GM23338 (cell line): ENCODE results near the gene PRSS48. TPM values are rescaled to one million over a fixed set of nuclear protein-coding genes. Genes with fewer than 3 reads are reported as not detected.
A peak's percentile ranks its signal among the peaks of the same experiment; 100 is the strongest.

ENCODE experiments used
- ATAC-seq: fragments of 200-7000 bp; cut with Tn5 transposase; 3 replicates; pipeline ENCODE4 v1.9.1; 2020
- DNase-seq: peaks from one replicate; pipeline ENCODE4 v3.0.0-alpha.2; 2015; ENCODE audit warnings: low spot score
- H2AFZ ChIP-seq: fragments of 200-600 bp; sonication (generic); 2 replicates; pipeline ENCODE4 v1.8.0; 2016; ENCODE audit warnings: antibody characterized with exemption, mild to moderate bottlenecking, moderate library complexity
- H3F3A ChIP-seq: fragments of 200-600 bp; sonication (generic); replicated peaks from 2 replicates; pipeline ENCODE4 v1.8.0; 2017; ENCODE audit warnings: antibody characterized with exemption, mixed run types, low read depth
- H3K27ac ChIP-seq: fragments of 200-600 bp; sonication (generic); 2 replicates; pipeline ENCODE4 v1.6.1; 2016; ENCODE audit warnings: low read depth
- H3K27me3 ChIP-seq: fragments of 200-600 bp; sonication (generic); 2 replicates; pipeline ENCODE4 v1.8.0; 2016; ENCODE audit warnings: mild to moderate bottlenecking, mixed run types, moderate library complexity; ENCODE audit not compliant: insufficient read depth
- H3K36me3 ChIP-seq: fragments of 200-600 bp; sonication (generic); 2 replicates; pipeline ENCODE4 v1.8.0; 2016; ENCODE audit warnings: mild to moderate bottlenecking; ENCODE audit not compliant: insufficient read depth
- H3K4me1 ChIP-seq: fragments of 200-600 bp; sonication (generic); 2 replicates; pipeline ENCODE4 v1.8.0; 2016; ENCODE audit warnings: mild to moderate bottlenecking, moderate library complexity; ENCODE audit not compliant: insufficient read depth
- H3K4me2 ChIP-seq: fragments of 200-600 bp; sonication (generic); 2 replicates; pipeline ENCODE4 v1.7.1; 2017; ENCODE audit warnings: mixed run types
- H3K4me3 ChIP-seq: fragments of 200-600 bp; sonication (generic); 2 replicates; pipeline ENCODE4 v1.6.1; 2016; ENCODE audit warnings: mixed run types
- H3K79me2 ChIP-seq: fragments of 200-600 bp; sonication (generic); replicated peaks from 2 replicates; pipeline ENCODE4 v1.8.0; 2017; ENCODE audit warnings: mild to moderate bottlenecking; ENCODE audit not compliant: insufficient read depth
- H3K9me2 ChIP-seq: fragments of 200-600 bp; sonication (generic); 2 replicates; pipeline ENCODE4 v1.8.0; 2017; ENCODE audit not compliant: insufficient read depth
- H4K20me1 ChIP-seq: fragments of 200-600 bp; sonication (generic); replicated peaks from 2 replicates; pipeline ENCODE4 v1.8.0; 2017; ENCODE audit warnings: mild to moderate bottlenecking; ENCODE audit not compliant: insufficient read depth
- H3K27ac Mint-ChIP-seq: 2 replicates; pipeline ENCODE4 v1.8.0; 2020; ENCODE audit warnings: inconsistent platforms, mild to moderate bottlenecking, moderate library complexity, mixed read lengths
- H3K27me3 Mint-ChIP-seq: 3 replicates; pipeline ENCODE4 v1.8.0; 2022; ENCODE audit warnings: low read depth, mild to moderate bottlenecking, moderate library complexity, mixed read lengths, inconsistent platforms; ENCODE audit not compliant: insufficient read depth, poor library complexity
- H3K36me3 Mint-ChIP-seq: 3 replicates; pipeline ENCODE4 v1.8.0; 2021; ENCODE audit warnings: low read depth, mild to moderate bottlenecking, inconsistent platforms, moderate library complexity, mixed read lengths
- H3K4me1 Mint-ChIP-seq: 3 replicates; pipeline ENCODE4 v1.8.0; 2020; ENCODE audit warnings: mild to moderate bottlenecking, inconsistent platforms, mixed read lengths
- H3K4me3 Mint-ChIP-seq: 3 replicates; pipeline ENCODE4 v1.8.0; 2021; ENCODE audit warnings: moderate library complexity, mild to moderate bottlenecking, inconsistent platforms, mixed read lengths
- H3K9me3 Mint-ChIP-seq: 3 replicates; pipeline ENCODE4 v1.8.0; 2020; ENCODE audit warnings: moderate library complexity, mild to moderate bottlenecking, inconsistent platforms, mixed read lengths
- CREB1 ChIP-seq: fragments of 250-450 bp; sonication (Bioruptor Pico); IDR thresholded peaks from 2 replicates; pipeline ENCODE4 v1.5.0; 2020; ENCODE audit warnings: low read depth, mild to moderate bottlenecking, moderate library complexity
- EZH2phosphoT487 ChIP-seq: fragments of 200-600 bp; sonication (generic); IDR thresholded peaks from one replicate; pipeline ENCODE4 v1.8.1; 2018; ENCODE audit warnings: antibody characterized with exemption; ENCODE audit not compliant: unreplicated experiment
- JUNB ChIP-seq: IDR thresholded peaks from one replicate; pipeline ENCODE4 v1.6.1; 2016; ENCODE audit warnings: antibody characterized with exemption; ENCODE audit not compliant: unreplicated experiment
- POLR2AphosphoS5 ChIP-seq: IDR thresholded peaks from 2 replicates; pipeline ENCODE4 v1.6.1; 2016; ENCODE audit warnings: antibody characterized with exemption, low read depth
- STAT1 ChIP-seq: IDR thresholded peaks from one replicate; pipeline ENCODE4 v1.6.1; 2016; ENCODE audit warnings: antibody characterized with exemption; ENCODE audit not compliant: unreplicated experiment
- ZNF114 ChIP-seq: fragments of 250-450 bp; sonication (Bioruptor Pico); IDR thresholded peaks from 2 replicates; pipeline ENCODE4 v1.5.0; 2020; ENCODE audit warnings: mild to moderate bottlenecking, moderate library complexity
- polyA plus RNA-seq: library from polyadenylated mRNA; unstranded; fragments of >200 nt; fragmentation: Nextera tagmentation; extraction: Ambion mirVana; gene quantifications from 2 replicates; pipeline ENCODE4 v1.2.1, GENCODE V29; 2016
- total RNA-seq: library from RNA; depleted of rRNA; stranded (reverse); fragments of >200 nt; shearing (Covaris generic); gene quantifications from 2 replicates; pipeline ENCODE4 v1.2.3, GENCODE V29; 2014
- TF ChIP-seq, protein P1 (sequence below): IDR thresholded peaks from one replicate; pipeline ENCODE4 v1.6.1; 2018; ENCODE audit warnings: antibody characterized with exemption; ENCODE audit not compliant: unreplicated experiment
- TF ChIP-seq, protein P2 (sequence below): fragments of 250-450 bp; sonication (Bioruptor Pico); IDR thresholded peaks from 2 replicates; pipeline ENCODE4 v1.5.0; 2020; ENCODE audit warnings: mild to moderate bottlenecking, moderate library complexity

Gene PRSS48
- total and polyA plus RNA-seq, 2 experiments from 2014 or later, result 0.36 TPM; not detected in 1

GRCh38 chr4:151266497-151266896 is 10.5 kb upstream of the PRSS48 start:
- no peak for TF ChIP-seq CREB1
- TF ChIP-seq, protein P1, sequence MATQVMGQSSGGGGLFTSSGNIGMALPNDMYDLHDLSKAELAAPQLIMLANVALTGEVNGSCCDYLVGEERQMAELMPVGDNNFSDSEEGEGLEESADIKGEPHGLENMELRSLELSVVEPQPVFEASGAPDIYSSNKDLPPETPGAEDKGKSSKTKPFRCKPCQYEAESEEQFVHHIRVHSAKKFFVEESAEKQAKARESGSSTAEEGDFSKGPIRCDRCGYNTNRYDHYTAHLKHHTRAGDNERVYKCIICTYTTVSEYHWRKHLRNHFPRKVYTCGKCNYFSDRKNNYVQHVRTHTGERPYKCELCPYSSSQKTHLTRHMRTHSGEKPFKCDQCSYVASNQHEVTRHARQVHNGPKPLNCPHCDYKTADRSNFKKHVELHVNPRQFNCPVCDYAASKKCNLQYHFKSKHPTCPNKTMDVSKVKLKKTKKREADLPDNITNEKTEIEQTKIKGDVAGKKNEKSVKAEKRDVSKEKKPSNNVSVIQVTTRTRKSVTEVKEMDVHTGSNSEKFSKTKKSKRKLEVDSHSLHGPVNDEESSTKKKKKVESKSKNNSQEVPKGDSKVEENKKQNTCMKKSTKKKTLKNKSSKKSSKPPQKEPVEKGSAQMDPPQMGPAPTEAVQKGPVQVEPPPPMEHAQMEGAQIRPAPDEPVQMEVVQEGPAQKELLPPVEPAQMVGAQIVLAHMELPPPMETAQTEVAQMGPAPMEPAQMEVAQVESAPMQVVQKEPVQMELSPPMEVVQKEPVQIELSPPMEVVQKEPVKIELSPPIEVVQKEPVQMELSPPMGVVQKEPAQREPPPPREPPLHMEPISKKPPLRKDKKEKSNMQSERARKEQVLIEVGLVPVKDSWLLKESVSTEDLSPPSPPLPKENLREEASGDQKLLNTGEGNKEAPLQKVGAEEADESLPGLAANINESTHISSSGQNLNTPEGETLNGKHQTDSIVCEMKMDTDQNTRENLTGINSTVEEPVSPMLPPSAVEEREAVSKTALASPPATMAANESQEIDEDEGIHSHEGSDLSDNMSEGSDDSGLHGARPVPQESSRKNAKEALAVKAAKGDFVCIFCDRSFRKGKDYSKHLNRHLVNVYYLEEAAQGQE, result no peak
- H3K9me2 ChIP-seq, result no peaks in the 10 kb centered on the region
- peaks cover 2% of the 10 kb centered on the region; the same call in 1 of the 3 replicates for H3K4me1 Mint-ChIP-seq
- 0 out of 2 replicates have a peak overlapping the region, but pooled peaks have one; percentile 7 for H3K27ac ChIP-seq
- H3K79me2 ChIP-seq, result peaks cover 76% of the 10 kb centered on the region
- no peaks in the 10 kb centered on the region for H3F3A ChIP-seq
- peaks cover 24% of the 10 kb centered on the region for H3K36me3 Mint-ChIP-seq
- no peaks in the 10 kb centered on the region for H3K36me3 ChIP-seq
- no peak overlapping the region for H3K4me2 ChIP-seq
- H3K4me3 Mint-ChIP-seq, result no peak overlapping the region
- no peaks in the 10 kb centered on the region; the same call in 2 of the 3 replicates for H3K9me3 Mint-ChIP-seq
- H3K4me1 ChIP-seq, result no peaks in the 10 kb centered on the region
- ATAC-seq (no peak), DNase-seq (no peak)
- H3K27ac Mint-ChIP-seq, result no peak overlapping the region
- peaks cover 13% of the 10 kb centered on the region for H4K20me1 ChIP-seq
- H3K27me3 ChIP-seq, result no peaks in the 10 kb centered on the region
- H2AFZ ChIP-seq, result no peak overlapping the region
- H3K27me3 Mint-ChIP-seq, result peaks cover 1% of the 10 kb centered on the region
- no peak overlapping the region for H3K4me3 ChIP-seq

DNA sequence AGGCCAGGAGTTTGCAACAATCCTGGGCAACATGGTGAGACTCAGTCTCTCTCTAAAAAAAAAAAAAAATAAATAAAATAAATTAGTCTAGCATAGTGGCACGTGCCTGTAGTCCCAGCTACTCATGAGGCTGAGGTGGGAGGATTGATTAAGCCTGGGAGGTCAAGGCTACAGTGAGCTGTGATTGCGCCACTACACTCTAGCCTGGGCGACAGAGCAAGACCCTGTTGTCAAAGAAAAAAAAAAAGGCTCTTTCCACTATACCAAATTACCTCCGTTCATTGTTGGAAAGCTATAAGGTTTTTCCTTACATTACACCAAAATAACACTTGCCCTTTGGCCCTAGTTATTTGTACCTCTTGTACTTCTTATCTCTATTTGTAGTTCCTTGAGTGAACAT is 9.9 kb upstream of the PRSS48 start:
- Histone ChIP-seq H3K36me3 (no peaks in the 10 kb centered on the region), H3F3A (no peaks in the 10 kb centered on the region), H3K27me3 (no peaks in the 10 kb centered on the region), H3K4me1 (no peaks in the 10 kb centered on the region), H3K9me2 (no peaks in the 10 kb centered on the region), H3K27ac (no peak overlapping the region), H2AFZ (no peak overlapping the region), H3K4me3 (no peak overlapping the region), H3K79me2 (peaks cover 77% of the 10 kb centered on the region), H4K20me1 (peaks cover 13% of the 10 kb centered on the region), H3K4me2 (no peak overlapping the region)
- H3K36me3 Mint-ChIP-seq, result peaks cover 22% of the 10 kb centered on the region
- H3K4me3 Mint-ChIP-seq, result no peak overlapping the region
- no peaks in the 10 kb centered on the region for H3K4me1 Mint-ChIP-seq
- no peaks in the 10 kb centered on the region; the same call in 2 of the 3 replicates for H3K9me3 Mint-ChIP-seq
- ATAC-seq (no peak), DNase-seq (no peak)
- no peak overlapping the region for H3K27ac Mint-ChIP-seq
- peaks cover 1% of the 10 kb centered on the region for H3K27me3 Mint-ChIP-seq
- TF ChIP-seq POLR2AphosphoS5 (no peak), EZH2phosphoT487 (no peak), JUNB (no peak), ZNF114 (CRISPR knock-in tag) (no peak), STAT1 (no peak), CREB1 (no peak)
- TF ChIP-seq, protein P2, sequence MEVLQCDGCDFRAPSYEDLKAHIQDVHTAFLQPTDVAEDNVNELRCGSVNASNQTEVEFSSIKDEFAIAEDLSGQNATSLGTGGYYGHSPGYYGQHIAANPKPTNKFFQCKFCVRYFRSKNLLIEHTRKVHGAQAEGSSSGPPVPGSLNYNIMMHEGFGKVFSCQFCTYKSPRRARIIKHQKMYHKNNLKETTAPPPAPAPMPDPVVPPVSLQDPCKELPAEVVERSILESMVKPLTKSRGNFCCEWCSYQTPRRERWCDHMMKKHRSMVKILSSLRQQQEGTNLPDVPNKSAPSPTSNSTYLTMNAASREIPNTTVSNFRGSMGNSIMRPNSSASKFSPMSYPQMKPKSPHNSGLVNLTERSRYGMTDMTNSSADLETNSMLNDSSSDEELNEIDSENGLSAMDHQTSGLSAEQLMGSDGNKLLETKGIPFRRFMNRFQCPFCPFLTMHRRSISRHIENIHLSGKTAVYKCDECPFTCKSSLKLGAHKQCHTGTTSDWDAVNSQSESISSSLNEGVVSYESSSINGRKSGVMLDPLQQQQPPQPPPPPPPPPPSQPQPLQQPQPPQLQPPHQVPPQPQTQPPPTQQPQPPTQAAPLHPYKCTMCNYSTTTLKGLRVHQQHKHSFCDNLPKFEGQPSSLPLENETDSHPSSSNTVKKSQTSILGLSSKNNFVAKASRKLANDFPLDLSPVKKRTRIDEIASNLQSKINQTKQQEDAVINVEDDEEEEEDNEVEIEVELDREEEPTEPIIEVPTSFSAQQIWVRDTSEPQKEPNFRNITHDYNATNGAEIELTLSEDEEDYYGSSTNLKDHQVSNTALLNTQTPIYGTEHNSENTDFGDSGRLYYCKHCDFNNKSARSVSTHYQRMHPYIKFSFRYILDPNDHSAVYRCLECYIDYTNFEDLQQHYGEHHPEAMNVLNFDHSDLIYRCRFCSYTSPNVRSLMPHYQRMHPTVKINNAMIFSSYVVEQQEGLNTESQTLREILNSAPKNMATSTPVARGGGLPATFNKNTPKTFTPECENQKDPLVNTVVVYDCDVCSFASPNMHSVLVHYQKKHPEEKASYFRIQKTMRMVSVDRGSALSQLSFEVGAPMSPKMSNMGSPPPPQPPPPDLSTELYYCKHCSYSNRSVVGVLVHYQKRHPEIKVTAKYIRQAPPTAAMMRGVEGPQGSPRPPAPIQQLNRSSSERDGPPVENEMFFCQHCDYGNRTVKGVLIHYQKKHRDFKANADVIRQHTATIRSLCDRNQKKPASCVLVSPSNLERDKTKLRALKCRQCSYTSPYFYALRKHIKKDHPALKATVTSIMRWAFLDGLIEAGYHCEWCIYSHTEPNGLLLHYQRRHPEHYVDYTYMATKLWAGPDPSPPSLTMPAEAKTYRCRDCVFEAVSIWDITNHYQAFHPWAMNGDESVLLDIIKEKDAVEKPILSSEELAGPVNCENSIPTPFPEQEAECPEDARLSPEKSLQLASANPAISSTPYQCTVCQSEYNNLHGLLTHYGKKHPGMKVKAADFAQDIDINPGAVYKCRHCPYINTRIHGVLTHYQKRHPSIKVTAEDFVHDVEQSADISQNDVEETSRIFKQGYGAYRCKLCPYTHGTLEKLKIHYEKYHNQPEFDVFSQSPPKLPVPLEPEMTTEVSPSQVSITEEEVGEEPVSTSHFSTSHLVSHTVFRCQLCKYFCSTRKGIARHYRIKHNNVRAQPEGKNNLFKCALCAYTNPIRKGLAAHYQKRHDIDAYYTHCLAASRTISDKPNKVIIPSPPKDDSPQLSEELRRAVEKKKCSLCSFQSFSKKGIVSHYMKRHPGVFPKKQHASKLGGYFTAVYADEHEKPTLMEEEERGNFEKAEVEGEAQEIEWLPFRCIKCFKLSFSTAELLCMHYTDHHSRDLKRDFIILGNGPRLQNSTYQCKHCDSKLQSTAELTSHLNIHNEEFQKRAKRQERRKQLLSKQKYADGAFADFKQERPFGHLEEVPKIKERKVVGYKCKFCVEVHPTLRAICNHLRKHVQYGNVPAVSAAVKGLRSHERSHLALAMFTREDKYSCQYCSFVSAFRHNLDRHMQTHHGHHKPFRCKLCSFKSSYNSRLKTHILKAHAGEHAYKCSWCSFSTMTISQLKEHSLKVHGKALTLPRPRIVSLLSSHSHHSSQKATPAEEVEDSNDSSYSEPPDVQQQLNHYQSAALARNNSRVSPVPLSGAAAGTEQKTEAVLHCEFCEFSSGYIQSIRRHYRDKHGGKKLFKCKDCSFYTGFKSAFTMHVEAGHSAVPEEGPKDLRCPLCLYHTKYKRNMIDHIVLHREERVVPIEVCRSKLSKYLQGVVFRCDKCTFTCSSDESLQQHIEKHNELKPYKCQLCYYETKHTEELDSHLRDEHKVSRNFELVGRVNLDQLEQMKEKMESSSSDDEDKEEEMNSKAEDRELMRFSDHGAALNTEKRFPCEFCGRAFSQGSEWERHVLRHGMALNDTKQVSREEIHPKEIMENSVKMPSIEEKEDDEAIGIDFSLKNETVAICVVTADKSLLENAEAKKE (CRISPR knock-in tag), result no peak
- TF ChIP-seq, protein P1, result no peak
